Stimulated activated naive CD4-positive, alpha-beta T cell (primary cell): ENCODE results near the gene STK26.
"Not testable (repeated sequence)": the region's sequence is repeated elsewhere in the genome, so short reads cannot be mapped to it uniquely, and the experiment has no call there.

Source experiments
- DNase-seq, 6 experiments: peaks; one replicate each; lab custom pipeline; 2025; lab: John Stamatoyannopoulos, UW

STK26 gene

DNA sequence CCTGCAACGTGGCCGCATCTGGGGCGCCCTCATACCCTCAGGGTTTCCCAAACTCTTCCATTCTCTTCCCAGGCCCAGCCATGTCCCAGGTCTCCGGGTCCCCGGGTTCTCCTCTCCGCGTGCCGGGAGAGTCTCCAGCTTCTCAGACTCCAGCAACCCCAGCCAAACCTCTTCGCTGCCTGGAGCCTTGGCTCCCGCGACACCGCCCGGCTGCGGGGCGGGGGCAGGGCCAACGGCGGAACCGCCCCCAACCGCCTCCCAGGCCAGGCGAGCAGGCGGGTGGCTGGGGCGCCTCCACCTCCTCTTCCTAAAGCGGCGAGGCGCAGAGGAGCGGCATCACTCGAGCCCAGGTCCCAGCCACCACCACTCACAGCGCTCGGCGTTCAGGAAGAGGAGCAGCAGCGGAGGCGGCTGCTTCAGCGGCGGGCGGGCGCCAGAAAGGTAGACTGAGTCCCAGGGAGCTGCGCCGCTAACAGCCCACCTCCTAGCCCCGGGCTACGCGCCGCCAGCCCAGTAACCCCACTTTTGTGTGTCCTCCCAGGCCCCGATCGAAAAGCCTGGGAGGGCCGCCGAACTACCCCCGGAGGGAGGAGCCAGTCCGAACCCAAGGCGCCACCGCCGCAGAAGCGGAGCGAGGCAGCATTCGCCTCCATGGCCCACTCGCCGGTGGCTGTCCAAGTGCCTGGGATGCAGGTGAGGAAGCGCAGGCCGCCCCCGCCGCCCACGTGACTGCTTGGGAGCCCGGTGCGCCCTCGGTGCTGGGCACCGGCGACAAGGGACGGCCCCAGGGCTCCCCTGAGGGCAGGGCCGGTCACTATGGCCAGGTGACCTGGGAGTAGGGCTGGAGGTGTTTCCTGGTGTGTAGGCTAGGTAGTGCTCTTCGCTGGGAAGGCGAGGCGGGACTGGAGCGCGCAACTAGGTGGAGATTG lies at the start of gene STK26:
Gene STK26 (plus strand): TSS at position 336 of the 929 bp plus-strand sequence. CDS start 316 bp downstream, at position 652.
- DNase-seq: peak; percentile 68 to 76 (median 72)

- DNase-seq: no peak
Measured at GRCh38 chrX:131975851-131976250, 47.3 kb upstream of the STK26 start.

DNA sequence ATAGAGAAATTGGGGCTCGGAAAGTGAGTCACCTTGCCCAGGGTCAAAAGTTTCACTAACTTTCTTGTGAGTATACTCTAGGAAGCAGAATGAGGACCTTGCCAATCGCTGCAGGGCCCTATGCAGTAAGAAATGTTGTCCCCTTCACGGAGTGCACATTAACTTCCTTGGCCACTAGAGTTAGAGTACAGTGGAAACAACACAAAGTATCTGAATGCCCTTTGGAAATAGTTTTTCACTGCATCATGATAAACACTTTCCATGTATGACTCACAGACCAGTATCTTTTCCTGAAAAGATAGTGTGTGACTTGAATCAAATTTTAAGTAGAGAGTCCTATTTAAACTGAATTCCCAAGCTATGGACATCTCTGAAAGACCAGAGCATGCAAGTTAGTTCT lies 45.5 kb upstream of the STK26 start:
- DNase-seq: no peak

GRCh38 chrX:131979116-131979515 lies 44.0 kb upstream of the STK26 start:
- DNase-seq: no peak

DNA sequence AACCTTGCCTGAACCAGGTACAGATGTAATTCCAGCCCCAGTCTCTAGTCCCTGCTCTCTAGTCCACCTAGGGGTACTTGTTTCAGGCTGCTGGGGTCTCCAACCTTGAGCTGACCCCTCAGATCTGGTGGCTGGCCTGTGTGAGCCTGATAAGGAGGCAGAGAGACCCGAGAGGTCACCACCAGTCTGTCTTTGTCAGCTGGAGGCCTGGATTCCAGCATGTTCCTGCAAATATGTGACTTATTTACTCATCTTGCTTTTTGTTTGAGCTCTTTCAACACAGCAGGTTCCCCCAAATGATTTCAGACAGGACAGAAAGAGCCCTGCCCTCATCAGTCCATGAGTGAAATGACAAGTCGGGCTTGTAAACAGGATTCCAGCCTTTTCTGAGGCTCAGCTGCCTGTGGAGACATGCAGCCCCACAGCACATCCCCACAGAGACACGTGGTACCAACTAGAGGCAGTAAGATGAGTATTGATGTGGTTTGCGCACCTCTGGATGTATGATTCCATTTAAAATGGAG lies 37.5 kb upstream of the STK26 start:
- DNase-seq: peak in 3 of 6 experiments; percentile 10 to 40 (median 14)

DNA sequence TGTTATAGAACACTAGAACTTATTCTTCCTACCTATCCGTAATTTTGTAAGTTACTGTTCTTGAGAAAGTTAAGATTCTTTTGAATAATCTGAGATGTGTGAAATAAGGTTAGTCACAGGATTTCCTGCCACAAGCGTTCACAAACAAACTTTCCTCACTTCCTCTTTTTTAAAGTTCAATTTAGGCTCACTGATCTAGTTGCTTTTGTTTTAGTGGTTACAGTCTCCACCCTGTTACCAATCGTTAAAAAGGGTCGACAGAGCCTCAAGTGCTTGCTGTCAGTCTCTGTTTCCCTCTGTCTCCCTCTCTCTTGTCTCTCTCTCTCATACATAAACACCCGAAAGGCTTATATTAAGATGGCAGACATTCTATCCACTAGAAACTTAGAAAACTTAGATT lies 35.9 kb upstream of the STK26 start:
- peak in 3 of 6 experiments; percentile 68 to 76 (median 71) for DNase-seq

DNA sequence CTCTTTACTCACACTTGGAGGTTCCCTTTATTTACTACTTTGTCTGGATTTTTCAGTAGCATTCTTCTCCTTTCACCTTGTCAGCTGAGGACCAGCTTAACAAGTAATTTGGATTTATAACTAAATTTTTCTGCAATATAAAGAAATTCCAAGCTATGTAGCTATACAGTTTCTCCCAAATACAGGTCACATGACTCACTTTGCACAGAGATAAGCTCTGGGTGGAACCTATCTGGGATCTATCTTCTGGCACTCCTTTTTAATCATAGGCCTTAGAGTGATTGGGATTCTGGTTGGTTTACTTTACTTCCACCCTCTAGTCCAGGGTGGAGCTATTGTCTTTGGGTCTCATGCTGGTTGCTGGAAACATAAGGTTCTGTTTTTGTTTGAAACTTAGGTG lies 34.9 kb upstream of the STK26 start:
- no peak for DNase-seq

GRCh38 chrX:132001127-132001526 lies 22.0 kb upstream of the STK26 start:
- DNase-seq: peak in 1 of 6 experiments; percentile 8

DNA sequence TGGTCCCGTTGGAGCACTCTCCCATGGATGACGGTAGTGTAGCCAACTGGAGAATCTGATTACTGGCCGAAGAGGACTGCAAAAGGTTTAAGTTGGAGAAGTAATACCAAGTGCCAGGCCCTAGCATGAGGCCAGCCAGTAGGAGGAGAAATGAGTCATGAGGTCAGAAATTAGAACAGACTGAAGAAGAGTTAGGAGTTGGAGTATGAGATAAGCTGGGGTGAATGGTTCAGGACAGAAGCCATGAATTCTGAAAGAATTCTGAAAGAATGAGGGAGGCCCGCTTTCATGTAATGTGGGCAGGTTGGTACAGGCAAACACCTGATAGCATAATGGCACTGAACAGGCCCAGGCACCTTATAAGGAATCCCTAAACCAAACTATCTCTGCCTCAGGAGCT lies 18.4 kb upstream of the STK26 start:
- DNase-seq: no peak

GRCh38 chrX:132009350-132009749 lies 13.8 kb upstream of the STK26 start:
- no peak for DNase-seq

GRCh38 chrX:132010213-132010612 lies 12.9 kb upstream of the STK26 start:
- not testable (repeated sequence) for DNase-seq

DNA sequence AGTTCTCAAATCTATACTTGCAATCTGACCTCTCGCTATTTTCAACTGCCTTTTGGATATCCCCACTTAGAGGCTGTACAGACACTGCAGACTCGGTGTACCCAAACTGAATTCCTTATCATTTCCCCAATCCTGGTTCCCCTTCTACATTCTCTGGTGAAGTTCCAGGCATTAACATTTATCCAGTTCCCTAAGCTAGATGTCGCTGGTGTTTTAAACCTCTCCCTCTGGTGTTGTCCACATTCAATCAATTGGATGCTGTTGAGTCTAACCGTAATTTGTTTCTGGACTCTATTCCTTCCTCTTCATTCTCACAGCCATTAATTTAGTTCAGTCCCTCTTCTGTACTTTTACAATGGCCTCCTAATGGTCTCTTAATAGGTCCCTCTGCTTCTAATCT lies 7.2 kb upstream of the STK26 start:
- DNase-seq: no peak

DNA sequence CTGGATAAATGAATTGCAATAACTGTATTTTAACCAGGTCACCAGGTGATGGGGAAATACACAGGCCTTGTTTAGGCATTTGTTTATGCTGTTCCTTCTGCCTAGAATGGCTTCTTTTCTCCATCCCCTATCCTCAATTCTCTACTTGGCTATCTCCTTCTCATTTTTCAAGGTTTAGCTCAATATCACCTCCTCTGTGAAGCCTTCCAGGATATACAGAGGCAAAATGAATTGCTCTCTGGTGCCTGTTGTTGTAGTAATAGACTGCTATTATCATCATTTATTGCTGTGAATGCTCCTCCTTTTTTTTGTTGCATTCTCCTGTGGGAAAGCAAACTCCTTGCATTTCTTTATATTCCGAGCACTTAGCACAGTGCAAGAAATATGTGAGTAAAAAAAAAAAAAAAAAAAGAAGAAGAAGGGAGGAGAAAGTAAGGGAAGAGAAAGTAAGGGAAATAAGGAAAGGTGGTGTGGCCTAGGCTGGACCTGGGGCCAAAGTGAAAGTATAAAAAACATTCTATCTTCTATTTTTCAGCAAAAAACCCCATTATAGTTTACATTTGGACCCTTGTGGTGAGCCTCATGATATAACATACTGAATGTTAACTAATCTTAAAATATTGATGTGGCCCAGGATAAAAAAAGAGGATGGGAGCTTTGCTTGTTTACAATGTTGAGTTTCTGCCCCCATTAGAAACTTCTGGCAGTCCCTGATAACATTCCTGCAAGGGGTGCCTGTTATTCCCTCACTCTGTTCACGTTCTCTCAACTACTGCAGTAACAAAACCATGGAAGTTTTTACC lies 6.3 kb upstream of the STK26 start:
- DNase-seq: no peak

- DNase-seq: peak in 3 of 6 experiments; percentile 16 to 35 (median 26)
Measured at GRCh38 chrX:132017431-132018185, 5.5 kb upstream of the STK26 start.

DNA sequence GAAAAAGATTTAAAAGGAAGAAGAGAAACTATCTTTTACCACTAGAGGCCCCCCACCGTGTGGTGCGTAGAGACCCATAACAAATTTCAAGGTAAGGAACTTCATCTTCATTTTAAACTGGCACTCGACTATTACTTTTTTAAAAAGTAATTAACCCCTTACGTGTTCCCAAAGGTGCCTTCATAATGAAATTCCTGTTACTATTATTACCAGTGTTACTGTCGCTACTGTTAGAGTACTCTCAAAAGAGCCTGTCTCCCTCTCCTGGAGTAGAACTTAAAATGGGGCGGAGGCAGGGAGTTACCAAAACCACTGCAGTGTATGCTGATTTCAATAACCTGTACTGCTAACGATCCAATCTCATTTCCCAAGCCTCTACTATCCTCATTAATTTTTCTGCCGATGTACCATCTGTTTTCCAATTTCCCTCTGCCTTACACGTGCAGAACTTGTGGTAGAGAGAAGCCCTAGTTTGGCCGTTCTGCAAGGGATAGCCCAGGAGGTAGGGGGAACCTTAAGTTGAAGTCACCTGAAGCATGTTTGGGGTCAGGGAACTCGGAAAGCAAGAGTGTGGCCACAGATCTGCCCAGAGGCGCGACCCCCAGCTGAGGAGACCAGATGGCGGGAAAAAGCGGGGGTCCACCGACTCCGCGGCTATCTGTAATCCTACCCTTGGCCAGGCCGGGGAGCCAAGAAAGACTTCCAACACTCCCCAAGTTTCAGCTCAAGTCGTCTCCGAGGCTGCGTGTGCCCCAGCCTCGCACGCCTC lies 720 bp upstream of the STK26 start:
- peak in 3 of 6 experiments; percentile 31 to 58 (median 55) for DNase-seq

GRCh38 chrX:132023896-132024386 lies 839 bp downstream of the STK26 start:
- DNase-seq: peak in 5 of 6 experiments; percentile 19 to 45 (median 24)

DNA sequence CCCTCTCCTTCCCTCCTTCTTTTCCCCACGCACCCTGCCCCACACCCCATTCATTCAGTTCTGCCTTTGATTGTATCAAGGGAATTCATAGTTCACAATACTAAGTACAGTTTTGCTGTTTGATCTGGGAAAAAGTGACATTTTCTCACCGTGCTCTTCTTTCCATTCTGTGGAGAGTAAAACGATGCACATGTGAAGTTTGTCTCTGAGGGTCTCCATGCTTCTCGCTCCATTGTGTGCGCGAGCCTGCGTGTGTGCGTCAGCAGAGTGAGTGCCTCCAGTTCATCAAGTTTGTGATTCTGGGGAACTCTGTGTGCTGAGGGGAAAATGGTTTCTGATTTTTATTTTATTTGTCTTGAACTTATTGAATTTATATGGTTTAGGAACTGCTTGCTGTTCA lies 1.9 kb downstream of the STK26 start:
- DNase-seq: no peak

DNA sequence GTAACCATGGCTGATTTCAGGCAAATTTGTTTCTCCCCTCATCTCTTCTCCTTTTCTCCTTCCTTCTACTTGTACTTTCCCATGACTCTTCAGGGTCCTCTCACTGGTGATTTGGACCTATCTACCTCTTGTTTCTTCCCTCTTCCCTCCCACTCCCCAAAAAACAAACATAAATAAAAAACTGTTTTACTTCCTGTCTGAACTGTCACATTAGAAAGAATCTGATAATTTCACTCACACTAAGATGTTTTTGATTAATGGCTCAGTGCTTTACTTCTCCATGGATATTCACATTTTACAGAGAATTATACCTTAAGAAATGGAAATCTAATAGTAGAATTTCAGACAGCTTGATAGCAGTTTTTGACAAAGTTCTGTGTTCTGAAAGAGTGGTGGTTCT lies 7.2 kb downstream of the STK26 start:
- no peak for DNase-seq

DNA sequence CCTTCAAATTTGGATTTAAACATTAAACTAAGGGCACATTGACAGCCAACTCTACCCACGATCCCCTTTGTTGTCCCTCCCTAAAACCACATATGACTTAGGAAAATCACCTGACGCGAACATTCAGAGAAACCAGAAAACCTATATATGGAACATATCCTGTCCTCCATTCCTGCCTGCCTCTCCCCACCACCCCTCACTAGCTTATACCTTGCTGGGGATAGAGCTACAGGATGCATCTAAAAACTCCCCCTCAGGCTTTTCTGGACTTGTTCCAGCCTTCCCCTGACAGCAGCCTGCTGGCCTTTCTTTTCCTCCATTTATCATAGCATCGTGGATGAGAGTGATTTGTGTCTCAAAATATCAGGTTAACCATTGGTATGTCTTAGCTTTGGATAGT lies 8.8 kb downstream of the STK26 start:
- no peak for DNase-seq

GRCh38 chrX:132033166-132033565 lies 10.1 kb downstream of the STK26 start:
- no peak for DNase-seq

GRCh38 chrX:132034648-132035047 lies 11.5 kb downstream of the STK26 start:
- no peak for DNase-seq
